ENCODE measurements around the gene AKAP10. TPM values are rescaled to one million over a fixed set of nuclear protein-coding genes. Genes with fewer than 3 reads are reported as not detected.

The AKAP10 gene
- total RNA-seq, 1 experiment from 2014 or later, result 31.6 TPM

GRCh38 chr17:19940722-19941464, 36.7 kb downstream of the AKAP10 start:
- Histone ChIP-seq H4K20me1 (ENCODE audit: insufficient read depth) (0 out of 2 replicates have a peak, but pooled peaks cover 3% of the 10 kb centered on the region), H3K27me3 (ENCODE audit: insufficient read depth, low read length) (no peaks in the 10 kb centered on the region), H3K36me3 (ENCODE audit: control insufficient read depth in 1 of 2, insufficient read depth in 2 of 2, low read length in 2 of 2) (peaks cover 9 to 22% of the 10 kb centered on the region in 2 experiments; a peak in 3 of 4 replicates), H3K9me3 (ENCODE audit: control insufficient read depth in 1 of 2, insufficient read depth in 1 of 2, low read depth in 1 of 2, low read length in 2 of 2) (no peaks in the 10 kb centered on the region), H3K4me3 (replicated peaks in 1 of 2; ENCODE audit: low read depth in 1 of 2, low read length in 2 of 2) (no peak overlapping the region), H3K9ac (ENCODE audit: low read length) (no peak overlapping the region), H2AFZ (ENCODE audit: low read depth, low read length, poor library complexity, severe bottlenecking) (no peak overlapping the region), H3K79me2 (ENCODE audit: insufficient read depth, low read length) (peaks cover 46% of the 10 kb centered on the region), H3K4me1 (ENCODE audit: control insufficient read depth in 1 of 2, insufficient read depth in 2 of 2, low read length in 2 of 2) (peaks cover 5 to 7% of the 10 kb centered on the region in 2 experiments; a peak in 2 of 4 replicates), H3K9me2 (ENCODE audit: insufficient read depth) (no peaks in the 10 kb centered on the region), H3K27ac (ENCODE audit: low read depth, low read length) (peak overlapping the region; percentile 39; the same call in 1 of the 2 replicates), H3K4me2 (ENCODE audit: low read length) (no peak overlapping the region)
- RAD21 ChIA-PET (ENCODE audit: low non-redundant PET in 1 of 2, low total read pairs in 2 of 2, uncharacterized antibody in 2 of 2, unreplicated experiment in 2 of 2), result no interaction called here
- POLR2A ChIA-PET, result no interaction called here
- no TSS peak for BruUV-seq (replicated peaks)
- CTCF ChIA-PET, result no interaction called here
- DNase-seq (ENCODE audit: low read depth, low spot score), result no peak
- TF ChIP-seq MAX (IDR thresholded peaks at IDR 0.05), result no peak
- no peak for TF ChIP-seq EZH2phosphoT487 (IDR thresholded peaks at IDR 0.05; ENCODE audit: borderline replicate concordance)
- no peak for TF ChIP-seq POLR2AphosphoS5 (IDR thresholded peaks at IDR 0.05; ENCODE audit: low read depth, low read length)
- no peak for TF ChIP-seq REST (IDR thresholded peaks at IDR 0.05; ENCODE audit: low read depth)
- no peak for TF ChIP-seq ELF1 (IDR thresholded peaks at IDR 0.05; ENCODE audit: borderline replicate concordance, low read depth)
- no peak for TF ChIP-seq RAD21 (IDR thresholded peaks at IDR 0.05; ENCODE audit: low read depth)
- TF ChIP-seq JUND (IDR thresholded peaks at IDR 0.05), result no peak
- no peak for TF ChIP-seq FOSL1 (IDR thresholded peaks at IDR 0.05; ENCODE audit: low read depth)
- no peak for TF ChIP-seq ZBTB33 (IDR thresholded peaks at IDR 0.05; ENCODE audit: extremely low read depth, insufficient replicate concordance, low read length)
- TF ChIP-seq CBX3 (IDR thresholded peaks at IDR 0.05; ENCODE audit: low read depth), result no peak
- intact Hi-C loops (cut with micrococcal nuclease), result no loop called here
- ATAC-seq, result no peak
